Effector CD8-positive, alpha-beta T cell (primary cell): ENCODE measurements around the gene PSMB3.
A peak's percentile ranks its signal among the peaks of the same experiment; 100 is the strongest.

Source experiments
- DNase-seq: peaks from one replicate; lab custom pipeline; 2025; lab: John Stamatoyannopoulos, UW

PSMB3 gene

GRCh38 chr17:38796451-38797157 lies 44.1 kb downstream of the PSMB3 start:
- DNase-seq = no peak

GRCh38 chr17:38797158-38797490 lies 44.6 kb downstream of the PSMB3 start:
- no peak for DNase-seq

- no peak for DNase-seq
These were observed 45.3 kb downstream of the PSMB3 start for GRCh38 chr17:38797828-38798227.

- peak; percentile 49 for DNase-seq
These were observed 46.3 kb downstream of the PSMB3 start for GRCh38 chr17:38798614-38799500.

GRCh38 chr17:38799501-38800236 lies 47.1 kb downstream of the PSMB3 start, which contains the start of gene PIP4K2B:
Gene PIP4K2B, minus strand, starts transcription at chr17:38799556. Its CDS starts 132 bp downstream, at chr17:38799424.
- peak; percentile 78 for DNase-seq

- no peak for DNase-seq
These were observed 47.8 kb downstream of the PSMB3 start for GRCh38 chr17:38800237-38800760.

- no peak for DNase-seq
These were observed 57.3 kb downstream of the PSMB3 start for GRCh38 chr17:38809828-38810227.
